H9 (cell line): ENCODE data around the gene FSTL4. TPM values are rescaled to one million over a fixed set of nuclear protein-coding genes. Genes with fewer than 3 reads are reported as not detected.

Experiments used
- DNase-seq: peaks from one replicate; pipeline ENCODE4 v3.0.0-alpha.2; 2017
- H2AFZ ChIP-seq: one replicate; pipeline ENCODE4 v1.6.1; 2013; ENCODE audit warnings: mild to moderate bottlenecking, low read length, control low read depth, moderate library complexity
- H2AK5ac ChIP-seq: 2 replicates; pipeline ENCODE4 v1.6.1; 2013; ENCODE audit warnings: low read length, control low read depth, mixed read lengths; ENCODE audit not compliant: insufficient read length
- H2BK120ac ChIP-seq: one replicate; pipeline ENCODE4 v1.6.1; 2013; ENCODE audit warnings: low read depth, mild to moderate bottlenecking, low read length, control low read depth, inconsistent platforms; ENCODE audit not compliant: poor library complexity, severe bottlenecking
- H2BK12ac ChIP-seq: 2 replicates; pipeline ENCODE4 v1.6.1; 2013; ENCODE audit warnings: low read length, control low read depth, mixed read lengths, low read depth; ENCODE audit not compliant: insufficient read length
- H2BK15ac ChIP-seq: 2 replicates; pipeline ENCODE4 v1.6.1; 2013; ENCODE audit warnings: low read depth, low read length, control low read depth
- H2BK20ac ChIP-seq: one replicate; pipeline ENCODE4 v1.6.1; 2013; ENCODE audit warnings: low read depth, mild to moderate bottlenecking, low read length, control low read depth, inconsistent platforms; ENCODE audit not compliant: poor library complexity, severe bottlenecking
- H2BK5ac ChIP-seq: 2 replicates; pipeline ENCODE4 v1.6.1; 2013; ENCODE audit warnings: low read length, control low read depth, mixed read lengths; ENCODE audit not compliant: insufficient read length
- H3K14ac ChIP-seq: 2 replicates; pipeline ENCODE4 v1.6.1; 2013; ENCODE audit warnings: low read length, control low read depth; ENCODE audit not compliant: insufficient read depth
- H3K18ac ChIP-seq: 2 replicates; pipeline ENCODE4 v1.6.1; 2013; ENCODE audit warnings: low read depth, mild to moderate bottlenecking, mixed read lengths, low read length, control low read depth; ENCODE audit not compliant: insufficient read length
- H3K23ac ChIP-seq: 2 replicates; pipeline ENCODE4 v1.6.1; 2013; ENCODE audit warnings: low read length, control low read depth, mixed read lengths, low read depth; ENCODE audit not compliant: insufficient read length
- H3K23me2 ChIP-seq: 2 replicates; pipeline ENCODE4 v1.6.1; 2013; ENCODE audit warnings: low read depth, mild to moderate bottlenecking, mixed read lengths, low read length, control low read depth; ENCODE audit not compliant: insufficient read length, poor library complexity, severe bottlenecking
- H3K27ac ChIP-seq: 2 replicates; pipeline ENCODE4 v1.5.1; 2013; ENCODE audit warnings: low read length, control low read depth, mixed read lengths, low read depth; ENCODE audit not compliant: insufficient read length
- H3K27me3 ChIP-seq: 2 replicates; pipeline ENCODE4 v1.6.1; 2013; ENCODE audit warnings: low read length, control low read depth, inconsistent platforms; ENCODE audit not compliant: insufficient read depth
- H3K4ac ChIP-seq: 2 replicates; pipeline ENCODE4 v1.6.1; 2013; ENCODE audit warnings: low read depth, mild to moderate bottlenecking, control low read depth, inconsistent platforms, low read length, moderate library complexity
- H3K4me1 ChIP-seq: 2 replicates; pipeline ENCODE4 v1.6.1; 2013; ENCODE audit warnings: low read length, control low read depth, inconsistent platforms; ENCODE audit not compliant: insufficient read depth
- H3K4me2 ChIP-seq: 2 replicates; pipeline ENCODE4 v1.6.1; 2013; ENCODE audit warnings: low read length, control low read depth, mixed read lengths; ENCODE audit not compliant: insufficient read length, insufficient read depth
- H3K56ac ChIP-seq: 2 replicates; pipeline ENCODE4 v1.6.1; 2013; ENCODE audit warnings: low read depth, mild to moderate bottlenecking, mixed read lengths, low read length, control low read depth; ENCODE audit not compliant: insufficient read length
- H3K79me1 ChIP-seq: 2 replicates; pipeline ENCODE4 v1.6.1; 2013; ENCODE audit warnings: low read depth, mild to moderate bottlenecking, moderate library complexity, low read length, control low read depth, inconsistent platforms; ENCODE audit not compliant: insufficient read depth, poor library complexity, severe bottlenecking
- H3K79me2 ChIP-seq: 2 replicates; pipeline ENCODE4 v1.6.1; 2013; ENCODE audit warnings: low read length, control low read depth, inconsistent platforms; ENCODE audit not compliant: insufficient read depth
- H3K9ac ChIP-seq: 2 replicates; pipeline ENCODE4 v1.6.1; 2013; ENCODE audit warnings: low read length, control low read depth, mixed read lengths; ENCODE audit not compliant: insufficient read length; ENCODE audit errors: extremely low read depth
- H3K9me3 ChIP-seq: one replicate; pipeline ENCODE4 v1.6.1; 2013; ENCODE audit warnings: low read depth, low read length, inconsistent platforms; ENCODE audit not compliant: control insufficient read depth
- H3T11ph ChIP-seq: one replicate; pipeline ENCODE4 v1.6.1; 2013; ENCODE audit warnings: mild to moderate bottlenecking, low read length, control low read depth, inconsistent platforms
- H4K20me1 ChIP-seq: one replicate; pipeline ENCODE4 v1.6.1; 2013; ENCODE audit not compliant: control insufficient read depth, insufficient read length, insufficient read depth
- H4K5ac ChIP-seq: 2 replicates; pipeline ENCODE4 v1.6.1; 2013; ENCODE audit warnings: low read depth, mild to moderate bottlenecking, mixed read lengths, low read length, control low read depth; ENCODE audit not compliant: insufficient read length
- H4K8ac ChIP-seq: replicated peaks from 2 replicates; pipeline ENCODE4 v1.6.1; 2013; ENCODE audit warnings: low read length, control low read depth, mixed read lengths, low read depth; ENCODE audit not compliant: insufficient read length
- H4K91ac ChIP-seq: 2 replicates; pipeline ENCODE4 v1.6.1; 2013; ENCODE audit warnings: low read depth, mild to moderate bottlenecking, moderate library complexity, mixed read lengths, low read length, control low read depth; ENCODE audit not compliant: insufficient read length
- H3K27ac Mint-ChIP-seq, 3 experiments: 2 replicates in 2 of 3; 3 replicates in 1 of 3; pipeline ENCODE4 v1.8.0; 2020 to 2021; ENCODE audit warnings: mixed read lengths in 3 of 3, mild to moderate bottlenecking in 1 of 3, moderate library complexity in 1 of 3
- H3K27me3 Mint-ChIP-seq: 2 replicates; pipeline ENCODE4 v1.8.0; 2021; ENCODE audit warnings: low read depth, mild to moderate bottlenecking, moderate library complexity, mixed read lengths
- H3K36me3 Mint-ChIP-seq, 3 experiments: 2 replicates in 2 of 3; 3 replicates in 1 of 3; pipeline ENCODE4 v1.8.0; 2020 to 2021; ENCODE audit warnings: low read depth in 3 of 3, mixed read lengths in 3 of 3; ENCODE audit not compliant: insufficient read depth in 1 of 3
- H3K4me1 Mint-ChIP-seq, 2 experiments: 2 replicates each; pipeline ENCODE4 v1.8.0; 2020; ENCODE audit warnings: mixed read lengths in 2 of 2
- H3K4me3 Mint-ChIP-seq, 2 experiments: 2 replicates in 1 of 2; 3 replicates in 1 of 2; pipeline ENCODE4 v1.8.0; 2020 to 2021; ENCODE audit warnings: mild to moderate bottlenecking in 2 of 2, mixed read lengths in 2 of 2, moderate library complexity in 1 of 2
- H3K9me3 Mint-ChIP-seq, 2 experiments: 2 replicates in 1 of 2; 3 replicates in 1 of 2; pipeline ENCODE4 v1.8.0; 2020; ENCODE audit warnings: mild to moderate bottlenecking in 2 of 2, mixed read lengths in 2 of 2, moderate library complexity in 1 of 2
- WGBS: extraction: QIAGEN DNeasy Blood & Tissue Kit; methylation state at CpG from one replicate; pipeline ENCODE4 v1.1.7; 2013; ENCODE audit warnings: missing lambda C conversion rate, low lambda C conversion rate, mixed read lengths; ENCODE audit not compliant: insufficient read length; ENCODE audit errors: extremely low coverage; 5-methylcytosine and 5-hydroxymethylcytosine counted together
- total RNA-seq: library from RNA; stranded (reverse); gene quantifications from 2 replicates; pipeline ENCODE4 v1.2.1, GENCODE V29; 2021
- TF ChIP-seq, protein P1 (sequence below): fragments of 200-600 bp; sonication (generic); conservative IDR thresholded peaks from 3 replicates; pipeline ENCODE4 v1.8.0; 2021; ENCODE audit warnings: antibody characterized with exemption, mild to moderate bottlenecking

FSTL4 gene
- total RNA-seq, 1 experiment from 2014 or later, result 5.7 TPM

DNA sequence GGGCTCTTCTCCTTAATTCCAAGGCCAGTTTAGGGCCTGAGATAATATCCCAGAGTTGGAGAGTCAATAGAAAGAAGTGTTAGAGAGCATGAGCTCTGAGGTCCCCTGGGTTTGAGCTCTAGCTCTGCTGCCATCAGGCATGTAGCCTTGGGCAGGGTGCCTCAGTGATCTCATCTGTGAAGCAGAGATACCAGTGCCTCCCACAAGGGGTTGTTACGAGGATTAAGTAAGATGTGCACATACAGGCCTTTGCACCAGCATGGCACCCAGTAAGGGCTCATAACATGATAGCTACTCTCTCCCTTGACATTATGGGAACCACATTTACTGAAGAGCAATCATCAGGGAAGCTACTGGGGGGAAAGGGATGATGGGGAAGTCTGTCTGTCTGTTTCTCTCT lies 294.8 kb downstream of the FSTL4 start:
- Histone ChIP-seq H2AFZ (no peak overlapping the region), H3K27me3 (no peaks in the 10 kb centered on the region), H3K9ac (no peak overlapping the region), H3K4me1 (peaks cover 3% of the 10 kb centered on the region; the same call in 1 of the 2 replicates), H4K91ac (no peak overlapping the region), H2BK20ac (no peak overlapping the region), H3K4ac (no peak overlapping the region), H4K20me1 (no peaks in the 10 kb centered on the region), H3K79me1 (no peaks in the 10 kb centered on the region), H2BK12ac (no peak overlapping the region), H3K4me2 (no peak overlapping the region), H3K23me2 (no peaks in the 10 kb centered on the region), H3K14ac (no peak overlapping the region), H3K18ac (no peak overlapping the region), H3K27ac (no peak overlapping the region), H3K23ac (no peak overlapping the region), H2AK5ac (no peak overlapping the region), H2BK120ac (no peak overlapping the region), H2BK5ac (no peak overlapping the region), H2BK15ac (no peak overlapping the region), H4K8ac (no peak overlapping the region), H3K79me2 (no peaks in the 10 kb centered on the region), H3K56ac (no peak overlapping the region), H3K9me3 (no peaks in the 10 kb centered on the region), H4K5ac (no peak overlapping the region), H3T11ph (no peak overlapping the region)
- no peaks in the 10 kb centered on the region for H3K9me3 Mint-ChIP-seq
- H3K4me3 Mint-ChIP-seq, result no peak overlapping the region
- TF ChIP-seq, protein P1, sequence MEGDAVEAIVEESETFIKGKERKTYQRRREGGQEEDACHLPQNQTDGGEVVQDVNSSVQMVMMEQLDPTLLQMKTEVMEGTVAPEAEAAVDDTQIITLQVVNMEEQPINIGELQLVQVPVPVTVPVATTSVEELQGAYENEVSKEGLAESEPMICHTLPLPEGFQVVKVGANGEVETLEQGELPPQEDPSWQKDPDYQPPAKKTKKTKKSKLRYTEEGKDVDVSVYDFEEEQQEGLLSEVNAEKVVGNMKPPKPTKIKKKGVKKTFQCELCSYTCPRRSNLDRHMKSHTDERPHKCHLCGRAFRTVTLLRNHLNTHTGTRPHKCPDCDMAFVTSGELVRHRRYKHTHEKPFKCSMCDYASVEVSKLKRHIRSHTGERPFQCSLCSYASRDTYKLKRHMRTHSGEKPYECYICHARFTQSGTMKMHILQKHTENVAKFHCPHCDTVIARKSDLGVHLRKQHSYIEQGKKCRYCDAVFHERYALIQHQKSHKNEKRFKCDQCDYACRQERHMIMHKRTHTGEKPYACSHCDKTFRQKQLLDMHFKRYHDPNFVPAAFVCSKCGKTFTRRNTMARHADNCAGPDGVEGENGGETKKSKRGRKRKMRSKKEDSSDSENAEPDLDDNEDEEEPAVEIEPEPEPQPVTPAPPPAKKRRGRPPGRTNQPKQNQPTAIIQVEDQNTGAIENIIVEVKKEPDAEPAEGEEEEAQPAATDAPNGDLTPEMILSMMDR, result 0 out of 3 replicates have a peak, but pooled peaks have one; percentile 19
- no peaks in the 10 kb centered on the region; a peak in 2 of 7 replicates for H3K36me3 Mint-ChIP-seq
- no CpG with 5 or more reads among the region's 1 CpG for WGBS
- no peaks in the 10 kb centered on the region for H3K27me3 Mint-ChIP-seq
- peaks cover 48 to 49% of the 10 kb centered on the region in 2 experiments for H3K4me1 Mint-ChIP-seq
- no peak for DNase-seq
- H3K27ac Mint-ChIP-seq, result no peak overlapping the region
